AG09319 (cell line): ENCODE data around the gene EFNB2.

Experiments
- DNase-seq: peaks from one replicate; pipeline ENCODE4 v3.0.0-alpha.2; 2010; ENCODE audit warnings: low read depth; ENCODE audit errors: extremely low read depth
- CTCF ChIP-seq: IDR thresholded peaks from 2 replicates; pipeline ENCODE4 v1.5.1; 2011; ENCODE audit warnings: low read depth, mild to moderate bottlenecking, inconsistent platforms, low read length, moderate library complexity

EFNB2 gene

DNA sequence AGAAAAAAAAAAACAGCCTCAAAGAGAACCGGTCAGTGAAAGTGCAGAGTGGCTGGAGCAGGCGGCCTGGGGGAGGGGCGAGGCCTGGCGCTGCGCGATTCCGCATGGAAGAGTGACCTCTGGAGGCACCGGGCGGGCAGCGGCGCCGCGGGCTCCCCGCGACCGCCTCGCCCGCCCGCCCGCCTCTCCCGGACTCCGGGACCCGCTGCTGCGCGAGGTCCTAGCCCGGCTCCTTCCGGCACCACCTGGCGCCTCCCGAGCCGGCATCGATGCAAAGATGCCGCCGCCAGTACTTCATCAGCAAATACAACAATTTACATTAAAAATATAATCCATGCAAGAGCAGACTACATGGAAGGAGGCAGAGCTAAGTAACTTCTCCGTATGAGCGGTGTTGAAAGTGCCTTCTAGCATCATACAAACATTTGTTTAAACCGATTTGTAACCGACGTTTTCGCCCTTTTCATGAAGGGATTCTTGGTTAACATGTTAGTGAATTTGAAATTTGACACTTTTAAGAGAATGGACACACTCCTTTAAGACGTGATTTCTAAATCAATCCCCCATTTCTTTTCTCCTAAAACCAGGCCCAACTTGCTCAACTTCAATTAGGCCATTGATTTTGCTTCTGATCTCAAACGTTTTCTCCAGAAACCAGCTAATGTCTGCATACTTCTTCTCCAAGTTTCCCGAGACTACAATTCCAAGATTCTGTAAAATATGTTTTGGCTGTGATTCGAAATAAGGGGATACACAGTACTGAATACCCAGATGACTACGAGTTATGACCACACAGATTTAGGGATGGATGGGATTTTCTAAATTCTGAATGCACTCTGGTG is 2.1 kb downstream of the EFNB2 start:
- peak; percentile 18 for DNase-seq
- TF ChIP-seq CTCF = peak; percentile 42

DNA sequence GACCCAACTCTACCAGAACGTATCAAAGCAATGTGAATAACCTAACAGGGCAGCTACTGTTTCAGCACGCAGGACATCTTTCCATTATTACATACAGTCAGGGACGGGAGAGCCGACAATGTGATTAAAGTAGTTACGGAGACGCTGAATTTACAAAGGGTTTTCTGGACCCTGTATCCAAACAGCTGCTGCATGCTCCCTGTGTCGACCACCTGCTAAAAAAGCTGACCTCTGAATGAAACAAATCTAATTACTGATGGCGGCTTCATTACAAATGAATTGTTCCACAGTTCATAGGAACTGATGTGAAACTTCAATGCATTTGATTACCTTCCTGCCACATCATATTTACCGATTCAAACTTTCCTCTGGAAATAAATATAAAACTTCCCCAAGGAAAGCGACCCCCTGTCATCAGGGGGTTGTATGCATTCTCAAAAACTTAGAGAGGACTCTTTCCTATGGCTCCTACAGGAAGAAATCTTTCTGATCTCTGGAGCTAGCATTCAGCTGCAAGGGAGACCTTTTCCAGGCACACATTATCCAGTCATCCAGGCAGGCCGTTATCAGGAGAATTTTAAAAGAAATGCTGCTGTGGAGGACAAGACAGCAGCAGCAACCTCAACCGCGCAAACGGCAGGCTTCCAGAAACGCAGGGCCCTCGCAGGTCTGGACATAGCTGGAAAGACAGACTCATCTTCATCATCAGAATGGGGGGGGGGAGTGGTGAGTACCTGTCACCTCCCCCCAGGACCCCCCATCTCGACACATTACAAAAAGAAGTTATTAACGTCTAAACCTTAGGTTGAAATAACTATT is 3.1 kb downstream of the EFNB2 start:
- no peak for DNase-seq
- no peak for TF ChIP-seq CTCF

GRCh38 chr13:106530980-106531481 is 4.4 kb downstream of the EFNB2 start:
- TF ChIP-seq CTCF = no peak
- DNase-seq = no peak

- no peak for TF ChIP-seq CTCF
- no peak for DNase-seq
These were observed 5.2 kb downstream of the EFNB2 start for GRCh38 chr13:106530171-106530851.

DNA sequence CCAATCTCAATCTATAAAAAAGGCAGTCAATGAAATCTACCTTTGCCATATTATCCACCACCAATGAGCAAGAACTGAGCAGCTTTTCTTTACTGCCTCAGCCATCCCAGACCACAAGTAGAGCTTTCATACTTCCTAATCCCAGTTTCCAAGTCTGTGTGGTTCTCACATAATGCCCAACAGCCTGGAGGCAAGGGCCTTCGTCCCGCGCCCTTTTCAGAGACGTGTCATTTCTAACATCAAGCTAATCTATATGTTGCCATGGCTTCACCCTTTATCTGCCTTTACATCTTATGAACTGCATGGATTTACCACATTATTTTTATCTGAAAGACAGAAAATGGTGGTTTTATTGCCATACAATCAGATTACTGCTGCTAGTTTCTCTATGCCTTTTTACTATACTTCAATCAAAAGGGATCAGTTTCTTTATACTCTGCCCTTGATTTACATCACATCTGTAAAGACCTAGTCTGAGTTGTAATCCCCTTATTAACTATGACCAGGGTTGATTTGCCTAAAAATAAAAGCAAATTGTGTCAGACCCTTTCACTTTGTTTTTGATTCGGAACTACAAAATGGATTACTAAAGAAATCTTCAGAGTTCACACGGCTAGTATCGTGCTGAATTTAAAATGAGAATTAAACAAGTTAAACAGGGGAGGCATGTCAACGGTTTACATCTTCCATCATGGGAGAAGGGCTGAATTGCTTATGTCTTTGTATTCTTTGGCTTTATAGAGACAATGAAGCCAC is 5.9 kb downstream of the EFNB2 start:
- TF ChIP-seq CTCF = no peak
- no peak for DNase-seq

- no peak for DNase-seq
- no peak for TF ChIP-seq CTCF
These were observed 6.6 kb downstream of the EFNB2 start for GRCh38 chr13:106528718-106529414.
